ENCODE measurements around the gene CORO6. TPM values are rescaled to one million over a fixed set of nuclear protein-coding genes. Genes with fewer than 3 reads are reported as not detected.

The CORO6 gene
- total RNA-seq, 3 donors from 2014 or later: 6.6 to 21.3 (median 16.8) TPM

DNA sequence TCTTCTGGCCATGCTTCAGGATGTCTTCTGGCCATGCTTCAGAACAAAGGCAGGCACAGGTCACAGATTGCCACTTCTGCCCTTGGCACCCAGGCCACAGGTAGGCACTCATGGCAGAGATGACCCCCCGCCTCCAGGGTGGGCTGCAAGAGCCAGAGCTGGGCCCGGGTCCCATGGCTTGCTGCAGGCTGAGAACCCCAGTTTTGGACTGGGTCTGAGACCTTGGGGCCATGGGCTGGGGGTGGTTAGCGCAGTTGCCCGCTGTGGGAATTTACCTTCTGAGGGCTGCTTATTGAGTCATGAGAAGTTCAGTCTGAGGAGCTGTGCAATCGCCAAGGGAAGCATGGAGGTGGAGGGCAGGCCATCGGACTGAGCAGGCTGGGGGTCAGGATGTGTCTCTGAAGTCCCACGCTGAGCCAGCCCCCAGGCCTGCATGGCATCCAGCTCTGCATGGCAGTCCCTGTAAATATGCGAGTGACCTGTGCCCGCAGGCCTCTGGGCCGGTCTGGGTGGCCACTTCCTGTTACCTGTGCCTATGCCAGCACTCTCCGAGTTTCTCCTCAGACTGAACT is 28.1 kb downstream of the CORO6 start:
- Histone ChIP-seq H3K27me3 (no peaks in the 10 kb centered on the region), H3K9me3 (no peaks in the 10 kb centered on the region), H3K4me1 (peaks cover 7 to 28% of the 10 kb centered on the region in 2 donors), H3K4me3 (peak overlapping the region in 1 of 3 donors; percentile 94), H3K36me3 (no peaks in the 10 kb centered on the region), H3K27ac (no peak overlapping the region)
- no peak for DNase-seq (ENCODE audit: low spot score in 2 of 2)
- TF ChIP-seq POLR2AphosphoS5 (IDR thresholded peaks at IDR 0.05) (no peak), POLR2A (IDR thresholded peaks at IDR 0.05) (no peak)
- TF ChIP-seq, protein P1, sequence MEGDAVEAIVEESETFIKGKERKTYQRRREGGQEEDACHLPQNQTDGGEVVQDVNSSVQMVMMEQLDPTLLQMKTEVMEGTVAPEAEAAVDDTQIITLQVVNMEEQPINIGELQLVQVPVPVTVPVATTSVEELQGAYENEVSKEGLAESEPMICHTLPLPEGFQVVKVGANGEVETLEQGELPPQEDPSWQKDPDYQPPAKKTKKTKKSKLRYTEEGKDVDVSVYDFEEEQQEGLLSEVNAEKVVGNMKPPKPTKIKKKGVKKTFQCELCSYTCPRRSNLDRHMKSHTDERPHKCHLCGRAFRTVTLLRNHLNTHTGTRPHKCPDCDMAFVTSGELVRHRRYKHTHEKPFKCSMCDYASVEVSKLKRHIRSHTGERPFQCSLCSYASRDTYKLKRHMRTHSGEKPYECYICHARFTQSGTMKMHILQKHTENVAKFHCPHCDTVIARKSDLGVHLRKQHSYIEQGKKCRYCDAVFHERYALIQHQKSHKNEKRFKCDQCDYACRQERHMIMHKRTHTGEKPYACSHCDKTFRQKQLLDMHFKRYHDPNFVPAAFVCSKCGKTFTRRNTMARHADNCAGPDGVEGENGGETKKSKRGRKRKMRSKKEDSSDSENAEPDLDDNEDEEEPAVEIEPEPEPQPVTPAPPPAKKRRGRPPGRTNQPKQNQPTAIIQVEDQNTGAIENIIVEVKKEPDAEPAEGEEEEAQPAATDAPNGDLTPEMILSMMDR (IDR thresholded peaks at IDR 0.05): no peak
- intact Hi-C loops (cut with DNase I; ENCODE audit: low total_unique reads): no loop called here

DNA sequence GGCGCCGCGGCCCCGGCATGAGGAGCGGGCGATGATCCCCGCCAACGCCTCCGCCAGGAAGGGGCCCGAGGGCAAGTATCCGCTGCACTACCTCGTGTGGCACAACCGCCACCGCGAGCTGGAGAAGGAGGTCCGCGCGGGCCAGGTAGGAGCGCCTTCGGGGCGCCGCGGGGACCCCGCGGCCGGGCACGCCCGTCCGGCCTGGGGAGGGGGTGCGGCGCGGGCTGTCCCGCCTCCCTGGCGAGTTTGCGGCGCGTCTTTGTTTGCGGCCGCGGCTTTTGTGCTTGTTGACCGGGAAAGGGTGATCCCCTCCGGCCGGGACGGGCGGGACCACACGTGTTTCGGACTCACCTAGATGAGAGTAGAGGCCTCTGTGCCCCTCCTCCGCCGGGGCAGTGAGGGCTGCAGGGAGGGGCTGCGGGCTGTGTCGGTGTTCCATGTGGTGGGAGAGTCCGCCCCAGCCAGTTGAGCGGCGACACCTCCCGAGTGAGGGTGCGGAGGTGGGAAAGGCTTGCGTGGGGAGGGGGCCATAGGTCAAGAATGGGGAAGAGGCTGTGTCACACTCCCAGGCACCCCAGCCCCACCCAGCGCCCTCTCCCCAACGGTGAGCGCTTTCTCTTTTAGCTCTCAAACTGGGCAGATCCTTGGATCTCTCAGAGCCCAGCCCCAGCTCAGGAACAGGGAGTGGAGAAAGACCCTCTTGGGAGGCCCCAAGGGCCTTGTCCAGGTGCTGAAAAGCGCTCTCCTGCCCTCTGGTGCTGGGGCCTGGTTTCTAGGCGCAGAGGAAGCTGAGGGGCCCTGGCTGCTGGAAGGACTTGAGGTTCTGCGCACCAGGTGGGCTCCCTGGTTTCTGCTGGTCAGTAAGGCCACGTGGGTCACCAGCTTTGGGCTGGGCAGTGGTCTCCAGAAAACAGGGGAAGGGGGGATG is 28.9 kb downstream of the CORO6 start:
- Histone ChIP-seq H3K36me3 (no peaks in the 10 kb centered on the region), H3K4me3 (peak overlapping the region; percentile 70 to 94 (median 78)), H3K27ac (no peak overlapping the region), H3K4me1 (peaks cover 7 to 28% of the 10 kb centered on the region in 2 donors), H3K9me3 (no peaks in the 10 kb centered on the region), H3K27me3 (no peaks in the 10 kb centered on the region)
- intact Hi-C loops (cut with DNase I; ENCODE audit: low total_unique reads): no loop called here
- DNase-seq (ENCODE audit: low spot score in 2 of 2): no peak
- TF ChIP-seq, protein P1 (IDR thresholded peaks at IDR 0.05): no peak
- no peak for TF ChIP-seq POLR2AphosphoS5 (IDR thresholded peaks at IDR 0.05)

DNA sequence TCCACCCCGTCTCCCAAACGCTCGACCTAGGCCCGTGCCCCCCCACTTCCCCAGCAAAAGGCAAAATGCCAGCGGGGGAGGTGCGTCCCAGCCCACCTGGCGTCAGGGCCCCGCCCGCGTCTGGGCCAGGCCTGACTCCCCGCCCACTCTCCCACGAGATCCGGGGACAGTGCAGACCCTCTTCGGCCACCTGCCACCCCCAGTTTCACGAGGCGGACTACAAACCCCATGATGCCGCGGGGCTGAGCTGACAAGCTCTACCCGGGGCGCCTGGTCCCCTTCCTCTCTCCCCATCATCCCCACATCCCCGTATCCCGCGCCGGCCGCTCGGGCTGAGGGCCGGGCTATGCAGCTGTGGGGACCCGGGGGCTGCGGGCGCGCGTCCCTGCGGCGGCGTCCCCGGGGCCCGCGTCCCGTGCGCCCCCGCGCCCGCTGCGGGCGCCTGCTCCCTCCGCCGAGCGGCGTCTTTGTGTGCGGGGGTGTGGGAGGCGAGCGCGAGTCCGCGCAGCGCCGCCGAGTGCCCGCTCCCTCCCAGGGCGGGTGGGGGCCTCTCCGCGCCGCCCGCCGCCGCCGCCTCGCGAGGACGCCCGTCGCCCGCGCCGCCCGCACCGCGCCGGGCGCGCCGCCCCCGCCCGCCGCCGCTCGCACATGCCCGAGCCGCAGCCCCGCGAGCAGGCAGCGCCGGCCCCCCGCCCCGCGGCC is 29.7 kb downstream of the CORO6 start, which contains the start of gene ANKRD13B:
ANKRD13B (plus strand) TSS at position 283 of the 702 bp plus-strand sequence. CDS start 490 bp downstream, outside the sequence.
- peak within 1 kb of the TSS; percentile 70 to 94 (median 78) for H3K4me3 ChIP-seq
- H3K4me1 ChIP-seq: peaks cover 7 to 31% of the 10 kb centered on the region in 2 donors
- peak within 1 kb of the TSS; percentile 76 to 78 for H3K27ac ChIP-seq
- TF ChIP-seq POLR2A (IDR thresholded peaks at IDR 0.05): no peak
- TF ChIP-seq POLR2AphosphoS5 (IDR thresholded peaks at IDR 0.05): no peak
- TF ChIP-seq, protein P1 (IDR thresholded peaks at IDR 0.05): no peak
- no peaks in the 10 kb centered on the region for H3K36me3 ChIP-seq
- intact Hi-C loops (cut with DNase I; ENCODE audit: low total_unique reads): no loop called here
- H3K9me3 ChIP-seq: no peaks in the 10 kb centered on the region
- H3K27me3 ChIP-seq: no peaks in the 10 kb centered on the region
- DNase-seq (ENCODE audit: low spot score in 2 of 2): no peak

DNA sequence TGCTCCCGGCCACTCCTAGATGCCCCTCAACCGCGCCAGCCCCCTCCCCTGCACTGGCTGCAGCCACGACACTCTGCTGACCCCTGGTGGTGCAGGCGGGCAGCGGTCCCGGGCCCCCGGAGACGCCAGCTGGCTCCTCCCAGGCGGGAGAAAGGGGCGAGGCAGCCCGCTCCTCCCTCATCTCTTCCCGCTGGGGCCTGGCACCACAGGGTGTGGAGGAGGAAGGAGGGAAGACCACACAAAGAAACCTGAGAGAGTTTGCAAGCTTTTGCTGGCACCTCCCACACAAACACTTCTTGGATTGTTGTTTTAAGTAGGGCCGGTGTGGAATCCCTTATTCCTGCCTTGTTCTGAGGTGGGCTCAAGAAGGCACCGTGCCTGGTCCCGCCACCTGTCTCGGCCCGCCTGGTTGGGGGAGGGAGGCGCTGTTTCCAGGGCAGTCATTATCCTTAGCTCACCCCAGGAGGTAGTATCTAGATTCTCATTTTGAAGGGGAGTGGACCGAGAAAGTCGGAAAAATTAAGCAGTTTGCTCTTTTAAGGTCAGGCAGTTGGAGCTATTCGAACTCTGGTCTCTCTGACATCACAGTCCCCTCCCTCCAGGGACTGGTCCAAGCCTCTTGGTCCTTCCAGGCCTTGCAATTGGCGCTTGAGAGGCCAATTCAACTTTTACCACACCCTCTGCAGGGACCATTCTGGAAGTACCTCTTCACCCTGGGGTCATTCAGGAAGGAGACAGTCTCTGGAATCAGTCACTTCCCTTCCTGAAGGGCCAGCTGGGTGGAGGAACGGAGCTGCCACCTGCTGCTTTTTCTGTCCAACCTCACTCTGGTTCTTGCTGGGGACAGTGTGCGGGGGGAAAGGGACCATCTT is 30.7 kb downstream of the CORO6 start:
- Histone ChIP-seq H3K27me3 (no peaks in the 10 kb centered on the region), H3K4me1 (peaks cover 7 to 36% of the 10 kb centered on the region in 2 donors), H3K27ac (peak overlapping the region; percentile 76 to 78), H3K4me3 (peak overlapping the region; percentile 23 to 94 (median 78)), H3K9me3 (no peaks in the 10 kb centered on the region), H3K36me3 (no peaks in the 10 kb centered on the region)
- TF ChIP-seq POLR2AphosphoS5 (IDR thresholded peaks at IDR 0.05): peak in 1 of 3 donors; percentile 22
- TF ChIP-seq, protein P1 (IDR thresholded peaks at IDR 0.05): peak; percentile 62 to 89 (median 88)
- TF ChIP-seq POLR2A (IDR thresholded peaks at IDR 0.05): no peak
- intact Hi-C loops (cut with DNase I; ENCODE audit: low total_unique reads): no loop called here
- DNase-seq (ENCODE audit: low spot score in 2 of 2): peak; percentile 75 to 86

Data from breast epithelium (tissue), 4 donors.